HL-60 (cell line): ENCODE measurements around the gene ZNF865.
"Not testable (repeated sequence)": the region's sequence is repeated elsewhere in the genome, so short reads cannot be mapped to it uniquely, and the experiment has no call there.

Source experiments
- DNase-seq, 2 experiments: peaks; one replicate each; pipeline ENCODE4 v3.0.0-alpha.2; 2010 to 2020; ENCODE audit warnings: low read depth in 1 of 2, low spot score in 1 of 2
- H3K27ac ChIP-seq: fragments of 250-450 bp; sonication (Bioruptor Pico); replicated peaks from 2 replicates; pipeline ENCODE4 v1.5.1; 2020; ENCODE audit warnings: mild to moderate bottlenecking, moderate library complexity
- H3K27me3 ChIP-seq: fragments of 250-450 bp; sonication (Bioruptor Pico); 2 replicates; pipeline ENCODE4 v1.5.1; 2021; ENCODE audit warnings: mild to moderate bottlenecking, moderate library complexity; ENCODE audit not compliant: insufficient read depth, poor library complexity, severe bottlenecking
- H3K4me3 ChIP-seq: replicated peaks from 2 replicates; pipeline ENCODE4 v1.5.1; 2011; ENCODE audit warnings: mild to moderate bottlenecking, control low read depth, low read length; ENCODE audit not compliant: insufficient read depth
- CTCF ChIP-seq: IDR thresholded peaks from one replicate; pipeline ENCODE4 v1.5.1; 2011; ENCODE audit warnings: low read length, control low read depth, inconsistent platforms; ENCODE audit not compliant: insufficient read depth
- GABPA ChIP-seq: IDR thresholded peaks from 2 replicates; pipeline ENCODE4 v1.6.1; 2012; ENCODE audit warnings: low read depth
- POLR2AphosphoS5 ChIP-seq: IDR thresholded peaks from 2 replicates; pipeline ENCODE4 v1.6.1; 2012; ENCODE audit warnings: low read depth
- REST ChIP-seq: IDR thresholded peaks from 2 replicates; pipeline ENCODE4 v1.6.1; 2012; ENCODE audit warnings: low read depth; ENCODE audit not compliant: insufficient replicate concordance
- SPI1 ChIP-seq: IDR thresholded peaks from 2 replicates; pipeline ENCODE4 v1.6.1; 2012; ENCODE audit warnings: low read depth, mild to moderate bottlenecking, borderline replicate concordance

The ZNF865 gene

GRCh38 chr19:55566823-55567222 is 38.6 kb upstream of the ZNF865 start:
- TF ChIP-seq CTCF (no peak), POLR2AphosphoS5 (no peak), SPI1 (no peak), REST (no peak), GABPA (no peak)
- no peaks in the 10 kb centered on the region for H3K27me3 ChIP-seq
- no peak for DNase-seq
- H3K4me3 ChIP-seq, result no peak overlapping the region
- H3K27ac ChIP-seq, result no peak overlapping the region

- H3K4me3 ChIP-seq, result no peak overlapping the region
- no peaks in the 10 kb centered on the region for H3K27me3 ChIP-seq
- TF ChIP-seq GABPA (no peak), REST (no peak), SPI1 (no peak), CTCF (no peak)
- DNase-seq, result no peak
- H3K27ac ChIP-seq, result no peak overlapping the region
These were observed 37.6 kb upstream of the ZNF865 start for GRCh38 chr19:55567708-55568328.

GRCh38 chr19:55569477-55569876 is 36.0 kb upstream of the ZNF865 start:
- not testable (repeated sequence) for H3K27me3 ChIP-seq, DNase-seq, H3K27ac ChIP-seq, H3K4me3 ChIP-seq

- H3K27ac ChIP-seq, DNase-seq, H3K4me3 ChIP-seq, H3K27me3 ChIP-seq: not testable (repeated sequence)
These were observed 31.5 kb upstream of the ZNF865 start for GRCh38 chr19:55573929-55574328.

GRCh38 chr19:55576746-55577145 is 28.7 kb upstream of the ZNF865 start:
- TF ChIP-seq POLR2AphosphoS5, result no peak
- no peak for TF ChIP-seq CTCF
- no peak for TF ChIP-seq SPI1
- no peak for TF ChIP-seq GABPA
- TF ChIP-seq REST, result no peak
- H3K27ac ChIP-seq, result no peak overlapping the region
- no peak overlapping the region for H3K4me3 ChIP-seq
- no peaks in the 10 kb centered on the region for H3K27me3 ChIP-seq
- DNase-seq, result no peak
